HG02970 (cell line): ENCODE measurements around the gene PTPN21.

Experiments used
- ATAC-seq: cut with Tn5 transposase; IDR thresholded peaks from one replicate; pipeline ENCODE4 v1.9.1; 2021; ENCODE audit warnings: mild to moderate bottlenecking, moderate library complexity, moderate number of reproducible peaks; ENCODE audit not compliant: unreplicated experiment, low FRiP score

Gene PTPN21

GRCh38 chr14:88515499-88516221 lies 39.1 kb downstream of the PTPN21 start:
- ATAC-seq, result no peak

- ATAC-seq, result no peak
These were observed 47.6 kb downstream of the PTPN21 start for GRCh38 chr14:88507208-88507607.

- no peak for ATAC-seq
These were observed 49.2 kb downstream of the PTPN21 start for GRCh38 chr14:88505621-88506020.

- ATAC-seq, result no peak
These were observed 50.2 kb downstream of the PTPN21 start for GRCh38 chr14:88504602-88505001.

GRCh38 chr14:88503754-88504406 lies 50.9 kb downstream of the PTPN21 start:
- no peak for ATAC-seq

- ATAC-seq, result no peak
These were observed 52.1 kb downstream of the PTPN21 start for GRCh38 chr14:88502740-88503139.

GRCh38 chr14:88500611-88501010 lies 54.2 kb downstream of the PTPN21 start:
- ATAC-seq, result no peak

DNA sequence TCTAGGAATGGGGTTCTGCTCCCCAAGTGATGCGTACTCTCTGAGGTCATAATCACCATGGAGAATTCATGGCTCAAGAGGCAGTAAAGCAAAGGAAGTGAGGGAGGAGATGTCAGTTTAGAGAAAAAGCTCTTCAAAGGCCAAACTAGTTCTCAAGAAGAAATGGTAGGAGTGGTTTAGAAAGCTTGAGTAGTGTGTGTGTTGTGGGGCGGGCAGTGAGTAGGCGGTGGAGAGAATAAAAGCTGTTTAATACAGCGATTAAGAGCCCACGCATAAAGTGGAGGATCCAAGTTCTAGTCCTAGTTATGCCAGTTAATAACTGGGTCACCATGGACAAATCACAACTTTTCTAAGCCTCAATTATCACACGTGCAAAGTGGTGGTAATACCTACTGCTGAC lies 55.6 kb downstream of the PTPN21 start:
- no peak for ATAC-seq

DNA sequence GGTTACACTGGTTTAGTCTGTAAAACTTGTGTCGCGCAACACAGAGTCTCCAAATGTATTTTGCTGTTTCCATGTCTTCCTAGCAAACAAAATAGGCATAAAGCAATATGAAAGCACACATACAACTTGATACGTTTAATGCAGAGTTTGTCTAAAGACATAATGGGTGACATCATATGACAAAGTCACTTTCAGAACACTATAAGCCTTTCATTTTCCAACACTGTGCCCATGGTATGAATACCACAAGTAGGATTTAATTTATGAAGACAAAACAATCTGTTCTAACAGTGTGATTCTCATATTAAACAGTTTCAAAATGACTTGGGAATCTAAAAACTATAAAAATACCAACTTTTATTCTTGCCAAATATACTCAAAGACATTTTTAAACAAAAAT lies 58.4 kb downstream of the PTPN21 start:
- no peak for ATAC-seq

GRCh38 chr14:88493392-88494185 lies 61.2 kb downstream of the PTPN21 start:
- no peak for ATAC-seq

DNA sequence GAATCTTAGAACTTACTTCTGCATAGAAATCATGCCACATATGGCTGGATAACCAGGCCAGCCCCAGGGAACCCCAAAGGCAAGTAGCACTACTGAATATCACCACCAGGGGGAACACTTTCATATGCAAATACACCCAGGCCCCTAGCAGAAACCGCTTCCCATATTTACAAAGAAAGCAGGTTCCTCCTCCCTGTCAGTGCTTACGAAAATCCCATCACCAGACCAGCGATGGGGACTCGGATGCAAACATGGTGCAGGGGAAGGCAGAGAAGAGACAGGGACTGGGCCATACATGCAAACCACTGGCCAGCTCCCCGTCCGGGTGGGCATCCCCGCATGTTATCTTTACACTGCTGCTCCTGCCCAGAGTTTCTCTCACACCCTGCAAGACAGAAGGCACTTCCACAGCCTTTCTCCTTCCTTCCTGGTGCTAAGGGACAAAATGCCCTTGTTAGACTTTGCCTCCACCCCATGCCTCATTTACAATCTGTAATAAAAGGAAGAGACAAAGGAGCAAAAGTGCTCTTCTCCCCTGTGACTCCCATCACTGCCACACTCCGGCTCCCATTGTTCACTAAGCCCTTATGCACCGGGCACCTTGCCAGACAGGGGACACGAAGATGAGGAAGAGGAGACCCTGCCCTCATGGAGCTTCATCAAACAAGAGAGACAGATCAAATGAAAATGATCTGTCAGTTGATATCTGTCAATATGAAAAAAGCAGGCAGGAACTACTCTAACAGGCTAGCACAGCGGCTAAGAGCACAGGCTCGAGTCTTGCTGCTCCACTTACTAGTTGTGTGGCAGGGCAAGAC lies 62.3 kb downstream of the PTPN21 start:
- peak; percentile 86 for ATAC-seq

GRCh38 chr14:88490168-88490567 lies 64.6 kb downstream of the PTPN21 start:
- no peak for ATAC-seq

- ATAC-seq, result no peak
These were observed 65.9 kb downstream of the PTPN21 start for GRCh38 chr14:88488897-88489296.

- no peak for ATAC-seq
These were observed 66.7 kb downstream of the PTPN21 start for GRCh38 chr14:88488081-88488480.

DNA sequence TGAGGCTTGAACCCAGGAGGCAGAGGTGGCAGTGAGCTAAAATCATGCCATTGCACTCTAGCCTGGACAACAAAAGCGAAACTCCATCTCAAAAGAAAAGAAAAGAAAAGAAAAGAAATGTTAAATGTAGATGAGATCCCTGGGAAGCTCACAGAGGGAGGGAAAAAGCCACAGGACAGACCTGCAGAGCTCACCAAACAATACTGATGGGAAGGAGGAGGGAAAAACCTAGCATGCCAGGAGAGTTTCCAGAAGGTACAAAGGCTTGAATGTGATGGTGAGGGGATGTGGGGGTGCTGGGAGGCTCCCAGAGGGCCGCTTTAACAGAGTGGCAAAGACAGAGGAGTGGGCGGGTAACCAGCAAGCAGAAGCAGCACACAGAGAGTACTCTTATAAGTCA lies 72.3 kb downstream of the PTPN21 start:
- ATAC-seq, result no peak

DNA sequence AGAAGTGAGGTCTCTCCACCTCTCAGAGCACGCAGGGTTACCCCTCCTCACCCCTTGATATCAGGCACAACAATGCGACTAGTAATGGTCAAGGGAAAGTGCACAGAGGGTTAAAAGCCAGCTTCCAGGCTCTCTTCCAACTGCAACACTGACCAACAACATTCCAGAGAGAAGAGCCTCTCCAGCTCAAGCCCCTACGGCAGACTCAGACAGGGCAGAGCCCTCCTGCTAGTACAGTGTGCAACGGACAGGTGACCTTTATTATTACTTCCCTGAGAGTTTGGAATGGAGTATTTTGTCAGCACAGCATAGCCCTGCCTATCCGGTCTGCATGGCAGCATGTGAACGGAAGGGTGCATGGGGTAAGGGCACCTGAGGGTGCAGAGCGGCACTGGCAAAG lies 73.0 kb downstream of the PTPN21 start:
- no peak for ATAC-seq

DNA sequence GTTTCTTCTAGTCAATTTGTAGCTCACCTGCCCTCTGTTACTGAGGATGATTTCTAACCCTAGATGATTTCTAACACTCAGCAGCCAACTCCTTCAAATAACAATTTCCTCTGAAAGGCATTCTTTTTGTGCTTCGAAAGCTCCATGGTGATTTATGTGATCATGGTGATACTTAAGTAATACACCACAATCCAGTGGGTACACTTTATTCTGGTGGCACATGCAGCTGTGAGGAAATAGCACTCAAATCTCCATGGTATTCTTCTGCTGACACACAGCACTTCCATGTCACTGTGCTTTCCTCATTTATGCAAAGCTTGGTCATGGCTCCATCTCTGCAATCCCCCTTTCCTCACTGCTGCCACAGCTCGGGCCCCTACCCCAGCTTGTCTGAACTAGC lies 73.7 kb downstream of the PTPN21 start:
- no peak for ATAC-seq

- no peak for ATAC-seq
These were observed 75.2 kb downstream of the PTPN21 start for GRCh38 chr14:88479574-88479987.

- no peak for ATAC-seq
These were observed 75.9 kb downstream of the PTPN21 start for GRCh38 chr14:88478931-88479330.

DNA sequence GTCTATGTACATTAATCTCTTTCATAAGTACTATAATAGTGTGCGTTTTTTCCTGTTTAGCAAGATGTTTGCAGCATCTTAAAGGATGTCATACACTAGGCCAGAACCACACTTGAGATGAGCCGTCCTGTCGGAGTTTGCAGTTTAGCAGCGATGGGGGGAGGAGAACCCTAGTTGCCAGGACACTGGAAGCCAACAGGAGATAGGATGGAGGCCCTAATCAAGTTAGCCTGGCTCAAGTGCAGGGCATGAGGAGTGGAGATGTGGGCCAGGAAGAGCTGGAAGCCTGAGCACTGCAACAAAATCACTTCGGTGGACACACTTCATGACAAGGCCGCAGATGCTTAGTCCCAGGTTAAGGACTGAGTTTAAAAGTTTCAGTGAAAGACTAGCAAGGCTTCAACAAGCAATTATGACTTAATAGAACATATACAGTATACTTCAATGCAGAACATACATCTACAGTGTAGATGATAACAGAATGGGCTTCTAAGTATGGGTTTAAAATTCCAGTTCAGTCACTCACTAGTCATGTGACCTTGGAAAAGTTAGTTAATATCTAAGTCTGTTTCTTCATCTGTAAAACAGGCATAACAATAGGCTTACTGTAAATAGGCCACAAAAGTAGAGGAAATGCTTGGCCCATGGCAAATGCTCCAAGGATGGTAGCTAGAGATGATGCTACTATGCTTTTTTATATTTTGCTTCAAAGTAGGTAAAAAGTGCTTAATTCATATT lies 77.1 kb downstream of the PTPN21 start:
- ATAC-seq, result no peak
